Stimulated activated CD8-positive, alpha-beta memory T cell treated with anti-CD3 and anti-CD28 coated beads, Interleukin-4, amount 100 ng/mL, for 4 hours (primary cell): ENCODE measurements around the gene CRYBB2.
"Not testable (repeated sequence)": the region's sequence is repeated elsewhere in the genome, so short reads cannot be mapped to it uniquely, and the experiment has no call there.

Experiments used
- DNase-seq, 2 donors: peaks; one replicate each; pipeline ENCODE4 v3.0.0-alpha.2; 2020; ENCODE audit warnings: low read depth in 2 of 2, low spot score in 1 of 2

CRYBB2 gene

DNA sequence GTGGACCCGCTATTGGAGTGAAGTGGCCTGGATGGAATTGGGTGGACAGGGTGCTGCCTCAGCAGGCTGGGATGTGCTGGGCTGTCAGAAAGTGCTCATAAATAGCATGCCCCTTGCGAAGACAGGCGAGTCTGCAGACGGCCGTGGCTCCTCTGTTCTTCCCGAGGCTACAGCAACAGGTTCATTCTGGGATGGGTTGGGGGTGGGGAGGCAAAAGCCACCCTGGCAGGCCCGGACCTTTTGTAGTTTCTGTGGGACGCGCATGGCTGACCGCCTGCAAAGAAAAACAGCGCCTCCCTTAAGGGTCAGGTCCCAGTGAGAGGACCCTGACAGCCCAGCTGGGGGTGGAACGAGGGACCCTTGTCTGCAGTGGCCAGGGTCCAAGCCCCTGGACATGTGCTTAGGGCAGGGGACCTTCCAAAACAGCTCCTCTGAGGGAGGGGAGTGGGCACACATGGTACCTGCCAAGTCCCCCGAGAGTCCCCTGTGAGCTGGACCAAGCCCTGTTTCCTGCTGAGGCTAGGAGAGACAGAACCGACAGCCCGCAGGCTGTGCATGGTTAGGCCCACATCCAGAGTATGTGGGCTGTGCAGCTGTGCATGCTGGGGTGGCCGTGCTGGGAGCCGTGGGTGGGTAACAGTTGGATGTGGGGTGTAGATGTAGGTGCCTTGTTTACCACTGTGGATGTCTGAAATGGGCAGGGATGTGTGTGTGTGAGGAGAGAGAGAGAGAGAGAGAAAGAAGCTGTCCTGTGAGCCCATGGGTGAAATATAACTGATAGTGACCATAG is 19.5 kb upstream of the CRYBB2 start, which contains the start of gene CRYBB3:
Gene CRYBB3, plus strand, starts transcription at position 128 of the 790 bp plus-strand sequence. CDS start 1,539 bp downstream, outside the sequence.
- no peak for DNase-seq

DNA sequence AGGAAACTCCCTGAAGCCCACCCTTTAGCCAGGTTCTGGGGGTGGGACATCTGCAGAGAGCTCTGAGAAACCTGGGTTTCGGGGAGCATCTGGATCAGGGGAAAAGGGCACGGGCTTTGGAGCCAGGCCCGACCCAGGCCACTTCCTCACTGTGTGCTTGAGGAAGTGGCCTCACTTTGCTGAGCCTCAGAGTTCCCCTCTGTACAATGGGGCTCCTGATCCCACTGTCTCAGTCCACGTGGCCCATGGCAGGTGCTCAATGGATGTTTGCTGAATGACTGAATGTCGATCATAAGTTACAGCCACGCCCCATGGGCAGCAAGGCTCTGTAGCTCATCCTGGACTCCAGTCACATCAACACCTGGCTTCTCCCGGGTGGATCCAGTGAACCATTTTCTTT is 18.5 kb upstream of the CRYBB2 start:
- DNase-seq: no peak

DNA sequence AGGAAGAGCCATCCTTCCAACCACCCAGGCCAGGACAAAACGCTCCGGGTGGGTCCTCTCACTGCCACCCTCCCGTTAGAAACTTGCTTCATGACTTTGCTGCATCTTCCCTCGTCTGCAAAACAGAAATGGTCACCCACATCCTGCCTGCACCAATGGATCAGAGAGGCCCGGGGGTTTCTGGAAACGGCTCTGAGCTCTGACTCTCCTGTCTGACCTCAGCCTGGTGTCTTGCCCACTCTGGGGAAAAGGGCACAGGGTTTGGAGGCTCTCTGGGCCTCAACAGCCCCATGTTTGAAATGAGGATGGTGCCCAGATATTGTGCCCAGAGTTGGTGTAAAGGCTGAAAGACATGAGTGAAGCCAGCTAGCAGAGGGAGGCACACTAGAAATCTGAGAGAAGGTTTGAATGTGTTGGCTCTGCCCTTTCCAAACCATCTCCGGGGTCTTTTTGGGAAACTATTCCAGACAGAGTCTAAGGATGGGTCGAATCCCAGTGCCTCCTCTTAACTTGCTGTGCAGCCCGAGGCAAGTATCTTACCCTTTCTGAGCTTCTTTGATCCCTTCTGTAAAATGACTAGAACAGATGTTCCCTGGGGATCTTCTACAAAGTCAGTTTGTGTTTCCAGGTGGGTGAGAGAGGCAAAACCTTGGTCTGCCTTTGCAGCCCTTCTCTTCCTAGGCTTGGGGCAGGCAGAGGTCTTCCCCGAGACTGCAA is 17.7 kb upstream of the CRYBB2 start:
- DNase-seq: no peak

DNA sequence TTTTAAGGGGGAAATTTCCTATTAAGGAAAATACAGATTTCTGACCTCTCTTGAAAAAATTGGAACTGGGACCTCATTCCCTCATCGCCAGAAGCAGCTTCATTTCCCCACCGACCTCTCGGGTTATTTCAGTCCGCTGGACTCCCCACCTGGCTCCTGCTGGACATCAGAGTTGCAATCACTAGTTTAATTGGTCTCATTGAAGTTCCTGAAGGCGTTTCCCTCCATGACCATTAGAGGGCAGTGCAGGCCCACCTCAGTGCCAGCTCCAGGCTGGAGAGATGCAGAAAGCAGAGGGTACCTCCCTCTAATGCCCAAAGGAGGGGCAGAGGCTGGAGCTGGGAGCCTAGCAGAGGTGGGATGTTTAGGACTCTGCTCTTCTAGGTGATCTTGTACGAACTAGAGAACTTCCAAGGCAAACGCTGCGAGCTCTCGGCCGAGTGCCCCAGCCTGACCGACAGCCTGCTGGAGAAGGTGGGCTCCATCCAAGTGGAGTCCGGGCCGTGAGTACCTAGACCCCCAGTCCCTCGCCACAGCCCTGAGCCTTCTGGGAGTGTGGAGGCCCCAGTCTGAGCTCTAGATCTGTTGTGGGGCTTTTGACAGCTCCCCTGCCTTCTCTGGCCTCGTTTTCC is 17.0 kb upstream of the CRYBB2 start:
- DNase-seq: no peak

DNA sequence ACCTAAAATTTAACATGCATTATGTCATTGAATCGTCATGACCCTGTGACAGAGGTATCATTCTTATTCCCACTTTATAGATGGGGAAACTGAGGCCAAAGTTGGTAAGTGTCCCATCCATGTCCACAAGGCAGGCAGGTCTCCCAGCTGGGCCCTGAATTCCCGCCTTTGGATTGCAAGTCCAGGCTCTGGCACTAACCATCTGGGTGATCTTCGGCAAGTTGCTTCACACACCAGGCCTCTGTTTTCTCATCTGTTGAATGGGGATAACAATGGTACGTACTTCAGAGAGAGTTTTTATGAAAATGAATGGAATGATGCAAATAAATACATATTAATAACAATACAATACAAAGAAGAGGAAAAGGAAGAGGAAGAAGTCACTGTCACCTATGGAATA is 16.4 kb upstream of the CRYBB2 start:
- DNase-seq: no peak

DNA sequence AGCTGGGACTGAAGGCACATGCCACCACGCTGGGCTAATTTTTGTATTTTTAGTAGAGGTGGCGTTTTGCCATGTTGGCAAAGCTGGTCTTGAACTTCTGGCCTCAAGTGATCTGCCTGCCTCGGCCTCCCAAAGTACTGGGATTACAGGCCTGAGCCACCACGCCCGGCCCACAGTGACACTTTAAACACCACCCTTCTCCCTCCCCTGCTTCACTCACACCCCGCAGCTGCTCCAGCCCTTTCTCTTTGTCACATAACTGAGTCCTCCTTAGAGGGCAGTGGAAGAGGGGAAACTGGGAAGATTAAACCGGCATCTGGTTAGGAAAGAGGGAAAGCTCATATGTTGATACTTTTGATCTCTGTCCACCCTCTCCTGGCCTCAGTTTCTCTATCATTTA is 14.9 kb upstream of the CRYBB2 start:
- not testable (repeated sequence) for DNase-seq

DNA sequence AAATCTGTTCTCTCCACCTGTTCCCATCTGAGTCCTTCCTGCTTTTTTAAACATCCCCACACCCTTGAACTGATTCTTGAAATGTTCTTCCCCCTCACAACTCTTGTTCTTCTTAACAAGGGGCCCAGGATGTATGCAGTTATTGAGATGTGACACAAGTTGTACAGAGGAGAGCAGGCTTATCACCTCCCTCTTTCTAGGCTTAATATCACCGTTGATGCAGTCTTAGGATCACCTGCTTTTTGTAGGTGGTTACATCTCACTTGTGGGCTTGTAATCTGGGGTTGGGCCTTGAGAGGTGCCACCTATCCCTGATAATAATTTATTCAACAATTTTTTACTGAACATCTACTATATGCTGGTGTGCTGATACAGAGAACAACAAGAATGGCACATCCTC is 13.6 kb upstream of the CRYBB2 start:
- no peak for DNase-seq

DNA sequence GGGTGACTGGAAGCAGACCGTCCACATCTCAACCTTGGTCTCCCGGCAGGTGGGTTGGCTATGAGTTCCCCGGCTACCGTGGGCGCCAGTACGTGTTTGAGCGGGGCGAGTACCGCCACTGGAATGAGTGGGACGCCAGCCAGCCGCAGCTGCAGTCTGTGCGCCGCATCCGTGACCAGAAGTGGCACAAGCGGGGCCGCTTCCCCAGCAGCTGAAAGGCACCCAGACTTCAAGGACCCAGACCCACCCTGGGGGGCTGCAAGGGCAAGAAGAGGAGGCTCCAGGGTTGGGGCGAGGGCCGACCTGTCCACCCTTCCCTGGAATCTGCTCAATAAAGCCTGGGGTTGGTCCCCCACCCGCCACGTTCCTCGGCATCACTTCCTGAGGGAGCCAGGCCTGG is 12.4 kb upstream of the CRYBB2 start:
- DNase-seq: no peak

DNA sequence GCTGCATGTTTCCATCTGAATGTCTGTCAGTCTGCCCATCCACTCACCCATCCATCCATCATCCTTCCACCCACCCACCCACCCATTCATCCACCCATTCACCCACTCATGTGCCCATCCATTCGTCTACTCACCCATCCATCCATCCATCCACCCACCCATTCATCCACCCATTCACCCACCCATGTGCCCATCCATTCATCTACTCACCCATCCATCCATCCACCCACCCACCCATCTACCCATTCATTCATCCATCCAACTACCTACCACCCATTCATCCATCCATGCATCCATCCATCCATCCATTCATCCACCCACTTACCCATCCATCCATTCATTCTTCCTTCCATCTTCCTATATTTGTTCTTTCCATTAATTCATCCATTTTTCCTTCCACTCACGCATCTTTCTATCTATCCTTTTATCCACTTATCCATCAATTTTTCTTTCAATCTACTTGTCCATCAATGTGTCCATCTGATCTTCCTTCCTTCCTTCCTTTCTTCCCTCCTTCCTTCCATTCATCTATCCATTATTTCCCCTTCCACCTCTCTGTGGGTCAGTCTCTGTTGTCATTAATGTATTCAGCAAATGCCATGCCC is 11.8 kb upstream of the CRYBB2 start:
- DNase-seq: no peak

DNA sequence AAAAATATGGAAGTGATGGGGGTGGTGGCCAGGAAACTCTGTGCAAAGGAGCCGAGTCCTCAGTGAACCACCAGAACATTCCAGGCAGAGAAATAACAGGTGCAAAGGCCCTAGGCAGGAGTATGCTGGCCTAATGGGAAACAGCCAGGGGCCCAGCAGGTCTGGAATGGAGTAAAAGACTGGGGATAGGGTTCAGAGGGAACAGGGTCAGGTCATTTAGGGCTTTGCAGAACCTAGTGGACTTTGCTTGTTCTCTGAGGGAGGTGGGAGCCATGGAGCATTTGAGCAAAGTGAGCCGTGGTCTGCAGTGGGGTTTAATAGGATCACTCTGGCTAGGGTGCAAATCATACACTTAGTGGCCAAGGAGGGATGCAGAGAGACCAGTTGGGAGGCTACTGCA is 11.1 kb upstream of the CRYBB2 start:
- DNase-seq: no peak

DNA sequence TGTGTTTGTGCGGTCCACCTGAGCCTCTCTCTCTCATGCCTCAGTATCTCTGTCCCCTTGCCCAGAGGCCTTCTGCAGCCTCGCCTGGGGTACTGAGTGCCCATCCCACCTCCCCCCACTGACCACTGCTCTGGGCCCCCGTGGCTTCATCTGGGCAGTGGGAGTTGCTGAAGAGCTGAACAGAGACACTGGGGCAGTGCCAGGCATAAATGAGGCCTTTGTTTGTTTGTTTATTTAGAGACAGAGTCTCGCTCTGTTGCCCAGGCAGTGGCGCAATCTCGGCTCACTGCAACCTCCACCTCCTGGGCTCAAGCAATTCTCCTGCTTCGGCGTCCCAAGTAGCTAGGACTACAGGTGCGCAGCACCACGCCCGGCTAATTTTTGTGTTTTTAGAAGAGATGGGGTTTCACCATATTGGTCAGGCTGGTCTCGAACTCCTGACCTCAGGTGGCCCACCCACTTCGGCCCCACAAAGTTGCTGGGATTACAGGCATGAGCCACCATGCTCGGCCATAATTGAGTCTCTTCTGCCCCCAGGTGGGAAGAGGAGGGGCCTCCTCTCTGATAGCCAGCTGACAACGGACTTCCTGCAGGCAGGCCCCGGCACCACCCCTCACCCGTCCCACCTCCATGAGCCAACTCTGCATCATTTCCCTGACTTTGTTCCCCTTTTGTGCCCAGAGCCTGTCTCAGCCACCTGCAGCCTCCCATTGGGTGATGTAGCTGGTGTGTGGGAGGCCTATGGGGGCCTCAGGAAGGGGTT is 10.5 kb upstream of the CRYBB2 start:
- DNase-seq: no peak

DNA sequence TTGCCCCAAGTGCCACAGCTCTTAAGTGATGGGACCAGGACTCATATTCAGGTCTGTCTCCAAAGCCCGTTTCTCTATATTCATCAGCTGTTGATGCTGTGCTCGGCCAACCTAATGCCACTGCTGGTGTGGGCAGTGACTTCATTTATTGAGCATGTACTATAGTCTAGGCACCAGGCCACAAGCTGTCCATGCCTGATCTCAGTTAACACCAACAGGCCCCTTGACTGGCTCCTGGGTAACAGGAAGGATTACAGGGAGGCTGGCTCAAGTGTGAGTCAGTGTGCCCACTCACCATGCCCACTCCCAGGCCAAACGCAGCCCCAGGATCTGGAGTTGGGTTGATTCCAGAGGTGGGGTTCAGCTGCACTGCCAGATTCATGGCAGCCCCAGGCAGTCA is 8.6 kb upstream of the CRYBB2 start:
- DNase-seq: no peak

DNA sequence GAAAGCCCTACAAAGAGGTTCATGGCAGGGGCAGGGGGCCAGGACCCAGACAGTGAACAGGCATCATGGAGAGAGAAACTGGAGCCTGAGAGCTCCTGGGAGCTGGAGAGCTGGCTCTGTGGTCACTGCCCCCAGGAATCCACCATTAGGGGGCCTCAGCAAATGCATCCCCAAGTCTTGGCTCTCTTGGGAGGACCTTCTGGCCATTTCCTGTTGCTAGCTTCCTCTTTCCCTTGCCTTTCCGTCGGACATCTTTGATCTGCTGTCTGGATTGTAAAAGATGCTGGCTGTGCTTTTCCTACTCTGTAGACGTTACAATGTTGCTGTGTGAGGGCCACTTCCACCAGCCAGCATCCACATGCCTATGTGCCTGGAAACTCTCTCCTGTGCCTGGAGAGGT is 7.1 kb upstream of the CRYBB2 start:
- DNase-seq: no peak

DNA sequence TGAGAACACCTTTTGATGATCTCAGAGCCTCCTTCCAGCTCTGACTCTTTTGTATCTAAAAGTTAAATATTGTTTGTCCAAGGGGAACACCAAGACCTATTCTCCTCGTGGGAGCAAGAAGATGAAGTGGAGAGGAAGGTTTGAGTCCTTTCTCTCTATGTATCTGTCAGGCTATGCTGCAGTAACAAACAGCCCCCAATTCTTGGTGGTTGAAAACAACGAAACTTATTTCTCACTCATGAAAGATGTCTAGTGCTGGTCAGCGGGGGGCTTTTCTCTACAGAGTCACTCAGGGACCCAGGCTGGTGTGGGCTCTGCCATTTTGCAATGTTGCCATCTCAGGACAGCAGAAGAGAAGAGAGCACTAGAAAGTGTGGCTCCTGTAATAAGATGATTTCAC is 6.2 kb upstream of the CRYBB2 start:
- no peak for DNase-seq

DNA sequence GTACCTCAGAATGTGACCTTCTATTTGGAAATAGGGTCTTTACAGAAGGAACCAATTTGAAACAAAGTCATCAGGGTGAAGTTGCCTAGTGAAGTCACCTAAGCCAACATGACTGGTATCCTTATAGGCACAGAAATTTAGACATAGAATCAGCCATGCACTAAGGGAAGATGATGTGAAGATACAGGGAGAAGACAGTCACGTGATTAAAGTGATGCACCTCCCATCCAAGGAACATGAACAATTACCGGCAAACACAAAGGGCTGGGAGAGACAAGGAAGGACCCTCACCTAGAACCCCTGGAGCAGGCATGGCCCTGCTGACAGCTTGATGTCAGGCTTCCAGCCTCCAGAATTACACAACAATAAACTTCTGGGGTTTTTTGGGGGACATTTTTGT is 3.2 kb upstream of the CRYBB2 start:
- no peak for DNase-seq

DNA sequence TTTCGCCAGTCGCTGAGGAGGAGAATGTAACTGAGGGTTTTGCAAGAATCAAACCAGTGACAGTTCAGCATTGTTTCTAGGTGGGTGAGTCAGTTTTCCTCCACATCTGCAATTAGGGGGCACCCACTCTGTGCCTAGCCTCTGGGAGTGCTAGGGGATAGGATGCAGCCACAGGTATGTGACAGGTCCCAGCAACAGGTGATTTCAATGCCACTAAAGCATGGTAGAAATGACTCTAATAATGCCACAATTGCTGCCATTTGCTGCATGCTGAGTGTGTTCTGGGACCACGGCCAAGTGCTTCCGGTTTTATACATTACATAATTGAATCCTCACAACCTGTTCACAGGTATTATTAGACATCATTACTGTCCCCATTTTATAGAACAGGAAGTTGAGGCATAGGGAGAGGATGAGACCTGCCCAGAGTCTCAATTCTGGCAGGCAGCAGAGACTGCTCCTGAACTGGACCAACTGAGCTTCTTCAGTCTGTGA is 556 bp downstream of the CRYBB2 start:
- no peak for DNase-seq

DNA sequence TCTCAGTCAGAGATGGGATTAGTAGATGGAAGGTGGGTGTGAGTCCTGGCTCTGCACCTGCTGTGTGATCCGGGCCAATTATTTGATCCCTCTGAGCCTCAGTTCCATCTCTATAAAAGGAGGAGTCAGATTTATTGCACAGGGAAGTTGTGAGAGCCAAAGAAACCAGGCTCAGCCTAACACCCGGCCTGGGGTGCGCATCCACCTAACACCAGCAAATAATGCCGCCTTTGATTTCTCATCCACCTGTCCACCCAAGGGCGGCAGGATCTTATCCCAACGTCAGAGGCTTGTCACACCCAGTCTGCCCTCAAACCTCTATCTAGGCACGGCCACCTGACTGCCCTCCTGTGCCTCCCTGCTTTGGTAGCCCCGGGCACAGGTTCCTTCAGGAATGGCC is 2.4 kb downstream of the CRYBB2 start:
- no peak for DNase-seq

DNA sequence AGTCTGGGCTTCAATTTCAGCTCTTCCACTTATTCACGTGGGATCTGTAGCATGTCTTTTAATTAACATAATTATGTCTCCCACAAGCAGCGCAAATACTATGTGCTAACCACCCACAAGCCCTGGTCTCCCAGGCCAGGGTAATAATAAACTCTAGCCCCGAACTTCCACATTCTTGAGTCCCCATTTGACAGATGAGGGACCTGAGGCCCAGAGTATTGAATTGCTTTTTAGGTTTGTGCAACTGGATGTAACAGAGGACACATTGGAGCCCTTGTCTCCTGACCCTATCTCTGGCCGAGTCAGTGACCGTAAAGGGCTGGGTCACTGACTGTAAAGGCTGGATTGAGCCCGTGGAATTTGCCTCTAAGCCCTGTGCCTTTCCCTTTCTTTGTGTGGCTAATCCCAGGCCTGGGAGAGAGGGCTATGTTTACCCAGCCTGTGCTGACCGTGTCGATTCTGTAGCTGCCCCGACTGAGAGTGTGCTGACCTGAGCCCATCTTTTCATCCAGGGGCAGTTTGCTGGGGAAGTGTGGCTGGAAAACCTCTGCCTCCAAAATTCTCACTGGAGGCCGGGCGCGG is 3.9 kb downstream of the CRYBB2 start:
- DNase-seq: no peak

DNA sequence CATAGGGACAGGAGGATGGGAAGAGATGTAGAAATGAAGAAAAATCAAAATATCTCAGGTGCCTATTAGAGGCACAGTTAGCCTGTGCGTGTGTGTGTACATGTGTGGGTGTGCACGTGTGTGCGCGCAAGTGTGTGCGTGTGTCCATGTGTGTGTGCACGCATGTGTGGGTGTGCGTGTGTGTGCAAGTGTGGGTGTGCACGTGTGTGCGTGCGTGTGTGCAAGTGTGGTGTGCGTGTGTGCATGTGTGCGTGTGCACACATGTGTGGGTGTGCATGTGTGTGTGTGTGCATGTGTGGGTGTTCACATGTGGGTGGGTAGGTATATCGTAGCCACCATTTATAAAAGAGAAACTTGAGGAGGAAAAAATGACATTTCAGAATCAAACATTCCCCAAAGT is 9.4 kb downstream of the CRYBB2 start:
- no peak for DNase-seq

DNA sequence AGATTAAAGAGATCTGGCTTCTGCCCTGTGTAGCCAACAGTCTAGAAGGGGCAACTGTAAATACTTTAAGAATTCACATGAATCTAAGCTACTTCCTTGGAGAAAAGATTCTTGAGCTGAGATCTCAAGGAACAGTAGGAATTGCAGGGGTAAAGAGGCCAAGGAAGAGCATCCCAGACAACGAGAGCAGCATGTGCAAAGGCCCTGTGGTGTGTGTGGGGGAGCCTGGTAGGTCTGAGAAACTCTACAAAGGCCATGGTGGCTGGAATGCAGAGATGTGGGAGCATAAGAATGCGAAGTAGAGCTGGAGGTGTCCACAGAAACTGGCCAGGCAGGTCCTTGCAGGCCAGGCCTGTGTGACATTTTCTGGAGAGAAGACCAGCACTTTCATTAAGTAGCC is 11.3 kb downstream of the CRYBB2 start:
- not testable (repeated sequence) for DNase-seq

DNA sequence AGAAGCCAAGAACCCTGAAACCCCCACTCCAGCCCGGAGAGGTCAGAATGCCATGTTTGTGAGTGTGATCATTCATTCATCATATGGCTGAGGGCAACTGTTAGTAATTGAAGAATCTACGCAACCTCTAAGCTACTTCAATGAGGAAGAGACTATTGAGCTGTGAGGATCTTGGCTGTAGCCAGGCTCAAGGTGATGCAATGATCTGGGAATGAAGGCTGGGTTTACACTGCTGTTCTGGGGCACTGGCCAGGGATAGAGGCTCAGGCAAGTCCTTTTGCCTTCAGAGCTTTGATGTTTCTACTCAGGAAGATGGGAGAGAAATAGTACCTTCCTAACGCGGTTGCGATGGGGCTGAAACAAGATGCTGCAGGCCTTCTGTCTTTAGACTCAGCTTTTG is 12.9 kb downstream of the CRYBB2 start:
- no peak for DNase-seq
